ENCODE measurements around the gene SCOC.
A peak's percentile ranks its signal among the peaks of the same experiment; 100 is the strongest.

Gene SCOC

GRCh38 chr4:140363051-140363450 lies 10.4 kb upstream of the SCOC start:
- no peak for TF ChIP-seq ARNT (IDR thresholded peaks at IDR 0.05)
- POLR2A ChIA-PET, result interaction anchor here (3.4 kb wide), 1 partner anchor 10 kb away, joined by 13 read pairs; the partner anchor contains the start of gene SCOC
- no peak for DNase-seq (ENCODE audit: extremely low spot score)
- CTCF ChIA-PET, result interaction anchor here (1.2 to 1.3 kb wide), 2 partner anchors 9 to 351 kb away, joined by 3 to 4 read pairs; no protein-coding TSS in a partner anchor

GRCh38 chr4:140363558-140363957 lies 9.9 kb upstream of the SCOC start:
- ChIA-PET CTCF (interaction anchor here (1.2 to 1.3 kb wide), 2 partner anchors 9 to 351 kb away, joined by 3 to 4 read pairs; no protein-coding TSS in a partner anchor), POLR2A (interaction anchor here (3.4 kb wide), 1 partner anchor 9 kb away, joined by 13 read pairs; the partner anchor contains the start of gene SCOC)
- TF ChIP-seq FOXM1 (IDR thresholded peaks at IDR 0.05; ENCODE audit: borderline replicate concordance) (no peak), L3MBTL2 (conservative IDR thresholded peaks at IDR 0.05) (no peak), SUZ12 (IDR thresholded peaks at IDR 0.05) (no peak), SP1 (IDR thresholded peaks at IDR 0.05) (no peak), FOXK2 (IDR thresholded peaks at IDR 0.05) (no peak), FOXA1 (IDR thresholded peaks at IDR 0.05) (no peak), CTBP1 (IDR thresholded peaks at IDR 0.05; ENCODE audit: borderline replicate concordance) (no peak; the same call in 1 of the 2 replicates), HDGF (IDR thresholded peaks at IDR 0.05; ENCODE audit: borderline replicate concordance) (no peak)
- no peak for DNase-seq (ENCODE audit: extremely low spot score)

GRCh38 chr4:140367738-140368137 lies 5.7 kb upstream of the SCOC start:
- TF ChIP-seq FOXK2 (IDR thresholded peaks at IDR 0.05), result no peak
- TF ChIP-seq FOXM1 (IDR thresholded peaks at IDR 0.05; ENCODE audit: borderline replicate concordance), result no peak
- no peak for TF ChIP-seq SP1 (IDR thresholded peaks at IDR 0.05)
- TF ChIP-seq LEF1 (IDR thresholded peaks at IDR 0.05; ENCODE audit: borderline replicate concordance), result no peak
- TF ChIP-seq SUZ12 (IDR thresholded peaks at IDR 0.05), result no peak
- no peak for TF ChIP-seq HDGF (IDR thresholded peaks at IDR 0.05; ENCODE audit: borderline replicate concordance)
- TF ChIP-seq ARNT (IDR thresholded peaks at IDR 0.05), result no peak
- no peak for TF ChIP-seq CTBP1 (IDR thresholded peaks at IDR 0.05; ENCODE audit: borderline replicate concordance)
- TF ChIP-seq L3MBTL2 (conservative IDR thresholded peaks at IDR 0.05), result no peak
- TF ChIP-seq FOXA1 (IDR thresholded peaks at IDR 0.05), result no peak
- no peak for TF ChIP-seq ZNF384 (IDR thresholded peaks at IDR 0.05)
- no peak for TF ChIP-seq NFRKB (IDR thresholded peaks at IDR 0.05)
- no peak for TF ChIP-seq ELF4 (IDR thresholded peaks at IDR 0.05)
- TF ChIP-seq BHLHE40 (IDR thresholded peaks at IDR 0.05; ENCODE audit: borderline replicate concordance), result no peak
- no peak for TF ChIP-seq PKNOX1 (IDR thresholded peaks at IDR 0.05)
- TF ChIP-seq TARDBP (IDR thresholded peaks at IDR 0.05), result no peak
- ChIA-PET CTCF (interaction anchor here (0.8 to 3.5 kb wide), 3 partner anchors 8 to 355 kb away, joined by 4 to 29 read pairs (median 6); no protein-coding TSS in a partner anchor), POLR2A (no interaction called here)
- no peak for DNase-seq (ENCODE audit: extremely low spot score)

GRCh38 chr4:140368686-140369085 lies 4.8 kb upstream of the SCOC start:
- CTCF ChIA-PET, result interaction anchor here (0.6 to 3.5 kb wide), 5 partner anchors 9 to 712 kb away, joined by 3 to 29 read pairs (median 5); no protein-coding TSS in a partner anchor
- POLR2A ChIA-PET, result no interaction called here
- TF ChIP-seq L3MBTL2 (conservative IDR thresholded peaks at IDR 0.05), result no peak
- TF ChIP-seq ELF4 (IDR thresholded peaks at IDR 0.05), result no peak
- no peak for TF ChIP-seq ARNT (IDR thresholded peaks at IDR 0.05)
- no peak for TF ChIP-seq SUZ12 (IDR thresholded peaks at IDR 0.05)
- TF ChIP-seq TARDBP (IDR thresholded peaks at IDR 0.05), result no peak
- TF ChIP-seq SP1 (IDR thresholded peaks at IDR 0.05), result no peak
- TF ChIP-seq FOXM1 (IDR thresholded peaks at IDR 0.05; ENCODE audit: borderline replicate concordance), result no peak
- TF ChIP-seq ZNF384 (IDR thresholded peaks at IDR 0.05), result no peak
- TF ChIP-seq PKNOX1 (IDR thresholded peaks at IDR 0.05), result no peak
- no peak for TF ChIP-seq LEF1 (IDR thresholded peaks at IDR 0.05; ENCODE audit: borderline replicate concordance)
- no peak for TF ChIP-seq FOXA1 (IDR thresholded peaks at IDR 0.05)
- no peak for TF ChIP-seq FOXK2 (IDR thresholded peaks at IDR 0.05)
- TF ChIP-seq NFRKB (IDR thresholded peaks at IDR 0.05), result no peak
- no peak for TF ChIP-seq CTBP1 (IDR thresholded peaks at IDR 0.05; ENCODE audit: borderline replicate concordance)
- no peak for TF ChIP-seq HDGF (IDR thresholded peaks at IDR 0.05; ENCODE audit: borderline replicate concordance)
- no peak for DNase-seq (ENCODE audit: extremely low spot score)

- POLR2A ChIA-PET, result interaction anchor here (0.6 to 3.2 kb wide), 27 partner anchors 9 to 707 kb away, joined by 3 to 26 read pairs (median 3); partner anchors contain the start of genes CLGN, ELMOD2 and MGST2
- no peak for TF ChIP-seq HDGF (IDR thresholded peaks at IDR 0.05; ENCODE audit: borderline replicate concordance)
- TF ChIP-seq SUZ12 (IDR thresholded peaks at IDR 0.05), result no peak
- no peak for TF ChIP-seq FOXA1 (IDR thresholded peaks at IDR 0.05)
- TF ChIP-seq TARDBP (IDR thresholded peaks at IDR 0.05), result no peak
- no peak for TF ChIP-seq CTBP1 (IDR thresholded peaks at IDR 0.05; ENCODE audit: borderline replicate concordance)
- TF ChIP-seq SP1 (IDR thresholded peaks at IDR 0.05), result no peak
- no peak for TF ChIP-seq FOXM1 (IDR thresholded peaks at IDR 0.05; ENCODE audit: borderline replicate concordance)
- no peak for TF ChIP-seq FOXK2 (IDR thresholded peaks at IDR 0.05)
- no peak for TF ChIP-seq L3MBTL2 (conservative IDR thresholded peaks at IDR 0.05)
- no peak for TF ChIP-seq LEF1 (IDR thresholded peaks at IDR 0.05; ENCODE audit: borderline replicate concordance)
- CTCF ChIA-PET, result interaction anchor here (0.7 to 3.5 kb wide), 7 partner anchors 10 to 298 kb away, joined by 3 to 32 read pairs (median 4); no protein-coding TSS in a partner anchor
- DNase-seq (ENCODE audit: extremely low spot score), result peak; percentile 42
These were observed 607 bp upstream of the SCOC start for GRCh38 chr4:140372751-140373327.

- DNase-seq (ENCODE audit: extremely low spot score), result no peak
- CTCF ChIA-PET, result interaction anchor here (0.9 to 3.5 kb wide), 3 partner anchors 9 to 44 kb away, joined by 4 to 32 read pairs (median 6); no protein-coding TSS in a partner anchor
- POLR2A ChIA-PET, result interaction anchor here (0.9 to 3.2 kb wide), 12 partner anchors 9 to 708 kb away, joined by 3 to 26 read pairs (median 4); partner anchors contain the start of genes CLGN, ELMOD2, MGST2 and TBC1D9
- TF ChIP-seq LEF1 (IDR thresholded peaks at IDR 0.05; ENCODE audit: borderline replicate concordance), result no peak
- TF ChIP-seq ARNT (IDR thresholded peaks at IDR 0.05), result no peak
- no peak for TF ChIP-seq ZNF384 (IDR thresholded peaks at IDR 0.05)
- TF ChIP-seq SP1 (IDR thresholded peaks at IDR 0.05), result no peak
- TF ChIP-seq BHLHE40 (IDR thresholded peaks at IDR 0.05; ENCODE audit: borderline replicate concordance), result no peak
- TF ChIP-seq SUZ12 (IDR thresholded peaks at IDR 0.05), result no peak
- TF ChIP-seq FOXA1 (IDR thresholded peaks at IDR 0.05), result no peak
- no peak for TF ChIP-seq HDGF (IDR thresholded peaks at IDR 0.05; ENCODE audit: borderline replicate concordance)
These were observed 658 bp downstream of the SCOC start for GRCh38 chr4:140374130-140374477.
